Fibroblast of villous mesenchyme (primary cell): ENCODE measurements around the gene PXDN. TPM values are rescaled to one million over a fixed set of nuclear protein-coding genes. Genes with fewer than 3 reads are reported as not detected.

Source experiments
- DNase-seq: peaks from one replicate; pipeline ENCODE4 v3.0.0-alpha.2; 2010; ENCODE audit warnings: low read depth
- H3K4me3 ChIP-seq: 2 replicates; pipeline ENCODE4 v1.5.1; 2011; ENCODE audit warnings: low read depth, mild to moderate bottlenecking, low read length
- CTCF ChIP-seq: IDR thresholded peaks from 2 replicates; pipeline ENCODE4 v1.5.1; 2012; ENCODE audit warnings: low read depth, mild to moderate bottlenecking, low read length; ENCODE audit not compliant: insufficient read depth
- total RNA-seq: library from RNA; depleted of rRNA; stranded (reverse); fragments of >200 nt; gene quantifications from 2 replicates; pipeline ENCODE4 v1.2.3, GENCODE V29; 2012

Gene PXDN
- total RNA-seq, 1 donor, result 296 TPM

- TF ChIP-seq CTCF, result no peak
- DNase-seq, result no peak
These were observed 158.7 kb downstream of the PXDN start for GRCh38 chr2:1585635-1586034.

GRCh38 chr2:1584691-1585485, 159.4 kb downstream of the PXDN start:
- no peak for DNase-seq
- TF ChIP-seq CTCF, result no peak
- no peak overlapping the region for H3K4me3 ChIP-seq

More at GRCh38 chr2:1585635-1586034, 158.7 kb downstream of the PXDN start:
- H3K4me3 ChIP-seq, result no peak overlapping the region

- no peak for TF ChIP-seq CTCF
- no peak overlapping the region for H3K4me3 ChIP-seq
- DNase-seq, result no peak
These were observed 160.2 kb downstream of the PXDN start for GRCh38 chr2:1584051-1584531.

- no peak overlapping the region for H3K4me3 ChIP-seq
- no peak for TF ChIP-seq CTCF
- DNase-seq, result no peak
These were observed 161.4 kb downstream of the PXDN start for GRCh38 chr2:1582891-1583341.

- no peak for TF ChIP-seq CTCF
- no peak for DNase-seq
- H3K4me3 ChIP-seq, result no peak overlapping the region
These were observed 162.2 kb downstream of the PXDN start for GRCh38 chr2:1581965-1582625.
